Measurements from ENCODE around the gene FGFR3. TPM values are rescaled to one million over a fixed set of nuclear protein-coding genes. Genes with fewer than 3 reads are reported as not detected.

The FGFR3 gene
- total RNA-seq, 1 donor from 2014 or later = 0.79 TPM

GRCh38 chr4:1787411-1788077 lies 5.5 kb upstream of the FGFR3 start:
- DNase-seq (ENCODE audit: low read depth, low spot score) = no peak

GRCh38 chr4:1788254-1788973 lies 4.7 kb upstream of the FGFR3 start:
- DNase-seq (ENCODE audit: low read depth, low spot score) = no peak

GRCh38 chr4:1789552-1789951 lies 3.5 kb upstream of the FGFR3 start:
- no peak for DNase-seq (ENCODE audit: low read depth, low spot score)

GRCh38 chr4:1790005-1790404 lies 3.1 kb upstream of the FGFR3 start:
- no peak for DNase-seq (ENCODE audit: low read depth, low spot score)

GRCh38 chr4:1792158-1792831 lies 798 bp upstream of the FGFR3 start:
- DNase-seq (ENCODE audit: low read depth, low spot score) = no peak

DNA sequence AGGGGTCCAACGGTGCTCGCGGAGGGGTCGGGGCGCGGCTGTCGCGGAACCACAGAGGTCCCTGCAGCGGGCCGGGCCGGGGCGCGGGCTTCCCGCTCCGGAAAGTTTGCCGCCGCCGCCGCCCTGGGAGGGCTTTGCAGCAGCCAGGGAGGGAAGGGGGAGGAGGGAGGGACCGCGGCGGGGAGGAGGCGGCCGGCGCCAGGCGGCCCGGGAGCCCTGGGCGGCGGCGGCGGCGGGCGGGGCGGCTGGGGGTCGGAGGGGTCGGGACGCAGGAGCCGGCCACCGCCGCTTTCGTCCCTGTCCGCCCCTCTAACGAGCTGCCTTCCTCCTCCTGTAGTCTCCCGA lies 375 bp downstream of the FGFR3 start:
- DNase-seq (ENCODE audit: low read depth, low spot score) = no peak

DNA sequence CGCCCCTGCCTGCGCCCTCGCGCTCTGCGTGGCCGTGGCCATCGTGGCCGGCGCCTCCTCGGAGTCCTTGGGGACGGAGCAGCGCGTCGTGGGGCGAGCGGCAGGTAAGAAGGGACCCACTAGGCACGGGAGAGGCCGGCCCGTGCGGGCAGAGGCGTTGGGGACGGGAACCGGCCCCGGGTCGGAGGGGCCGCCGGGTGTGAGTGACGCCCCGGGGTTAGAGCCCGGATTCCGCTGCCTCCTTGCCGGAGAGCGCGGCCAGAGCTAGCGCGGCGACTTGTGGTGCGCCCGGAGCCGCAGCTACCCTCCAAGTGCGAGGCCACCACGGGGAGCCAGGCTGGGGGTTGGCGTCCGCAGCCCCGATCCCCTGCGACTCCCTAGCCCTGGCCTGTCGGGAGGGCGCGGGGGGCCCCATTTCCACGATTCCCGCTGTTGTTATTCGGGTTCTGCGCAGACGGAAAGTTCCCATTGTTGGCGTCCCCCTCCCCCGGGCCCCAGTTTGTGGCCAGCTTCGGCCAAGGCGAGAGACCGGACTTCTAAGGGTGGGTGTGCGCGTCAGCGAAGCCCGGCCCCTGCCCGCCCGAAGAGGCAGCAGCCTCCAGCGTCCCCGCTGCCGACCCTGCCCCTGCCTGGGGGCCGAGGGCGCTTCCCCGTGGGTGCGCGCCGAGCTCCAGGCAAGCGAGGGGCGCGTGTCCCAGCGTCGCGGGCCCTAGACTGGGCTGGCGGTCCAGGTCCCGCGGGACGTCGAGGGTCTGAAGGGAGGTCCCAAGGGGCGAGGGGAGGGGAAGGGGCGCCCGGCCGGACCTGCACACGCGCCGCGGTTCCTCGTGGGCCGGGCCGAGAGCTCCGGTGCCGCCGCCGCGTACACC lies 1.1 kb downstream of the FGFR3 start:
- DNase-seq (ENCODE audit: low read depth, low spot score) = no peak

DNA sequence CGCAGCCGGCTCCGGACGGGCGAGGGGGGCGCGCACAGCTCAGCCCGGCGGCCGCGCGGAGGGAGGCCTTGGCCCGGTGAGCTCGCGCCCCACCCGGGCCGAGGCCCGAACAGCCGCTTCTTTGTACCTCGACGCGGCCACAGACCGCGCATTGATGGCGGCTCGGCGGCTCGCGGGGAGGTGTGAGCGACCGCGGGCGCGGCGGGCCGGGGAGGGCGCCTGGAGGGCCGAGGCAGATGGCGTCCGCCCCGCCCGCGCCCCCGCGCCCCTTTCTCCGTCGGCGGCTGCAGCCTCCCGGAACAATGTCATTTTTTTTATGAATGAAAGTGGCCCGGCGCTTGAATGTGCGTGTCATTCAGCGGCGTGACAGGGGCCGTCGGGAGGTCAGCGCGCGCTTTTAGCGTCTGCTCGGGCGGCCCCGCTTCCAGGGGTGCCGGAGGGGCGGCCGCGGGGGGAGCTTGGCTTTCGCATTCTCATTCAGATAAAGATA lies 1.8 kb downstream of the FGFR3 start:
- DNase-seq (ENCODE audit: low read depth, low spot score) = no peak

GRCh38 chr4:1795299-1796195 lies 2.5 kb downstream of the FGFR3 start:
- DNase-seq (ENCODE audit: low read depth, low spot score) = no peak

GRCh38 chr4:1796486-1797204 lies 3.6 kb downstream of the FGFR3 start:
- no peak for DNase-seq (ENCODE audit: low read depth, low spot score)

DNA sequence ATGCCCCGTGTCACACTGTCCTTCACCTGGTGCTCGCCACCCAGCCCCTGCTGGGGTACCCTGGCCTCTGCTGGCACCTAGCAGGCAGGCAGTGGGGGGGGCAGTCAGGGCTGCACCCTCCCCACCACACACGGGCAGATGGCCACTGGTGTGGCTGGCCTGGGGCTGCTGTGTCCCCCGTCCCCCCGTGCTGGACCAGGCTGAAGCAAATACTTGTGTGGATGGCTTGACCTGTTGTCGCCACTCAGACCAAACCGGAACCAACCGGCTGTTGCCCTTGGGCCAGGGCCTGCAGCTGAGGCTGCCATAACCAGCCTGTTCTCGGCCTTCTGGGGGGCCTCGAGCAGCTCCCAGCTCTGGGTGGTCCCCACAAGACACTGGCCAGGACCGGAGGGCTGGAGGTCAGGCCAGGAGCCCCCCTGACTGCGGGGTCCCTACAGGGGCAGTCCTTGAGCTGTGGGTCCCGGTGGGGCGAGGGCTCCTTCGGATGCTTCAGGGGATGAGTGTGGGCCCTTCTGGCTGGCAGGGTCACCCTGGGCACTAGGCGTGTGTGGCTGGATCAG lies 4.3 kb downstream of the FGFR3 start:
- DNase-seq (ENCODE audit: low read depth, low spot score) = no peak

DNA sequence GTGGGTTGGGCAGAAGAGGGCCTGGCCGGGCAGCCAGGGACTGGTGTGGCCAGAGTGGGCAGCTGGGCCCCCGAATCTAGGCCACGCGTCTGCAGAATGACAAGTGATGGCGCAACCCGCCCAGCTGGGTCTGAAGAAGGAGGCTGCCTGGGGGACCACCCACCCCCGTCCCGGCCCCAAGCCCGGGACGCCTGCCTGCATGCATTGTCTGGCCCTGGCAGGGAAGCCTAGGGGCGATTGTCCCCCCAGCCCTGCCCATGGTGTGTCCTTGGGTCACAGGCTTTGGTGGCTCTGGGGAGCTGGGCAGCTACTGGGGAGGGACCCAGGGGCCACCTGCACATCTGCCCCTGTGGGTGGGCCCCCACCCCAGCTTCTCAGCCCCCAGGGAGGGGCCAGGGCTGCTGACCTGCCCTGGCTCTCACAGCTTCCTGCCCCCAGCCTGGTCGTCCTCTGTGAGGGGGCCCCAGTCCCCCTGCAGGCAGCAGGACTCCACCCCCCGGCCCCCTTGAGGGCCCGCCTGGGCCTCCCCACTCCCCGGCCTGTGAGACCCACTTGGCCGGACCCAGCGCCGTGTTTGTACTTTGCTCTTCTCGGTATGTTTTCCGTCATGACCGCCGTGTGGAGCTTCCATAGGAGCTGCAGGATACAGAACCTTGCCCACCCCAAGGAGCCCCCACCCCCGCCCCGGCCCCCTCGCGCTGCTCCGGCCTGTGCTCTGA lies 4.9 kb downstream of the FGFR3 start:
- DNase-seq (ENCODE audit: low read depth, low spot score) = no peak

GRCh38 chr4:1798580-1799386 lies 5.7 kb downstream of the FGFR3 start:
- DNase-seq (ENCODE audit: low read depth, low spot score) = no peak

DNA sequence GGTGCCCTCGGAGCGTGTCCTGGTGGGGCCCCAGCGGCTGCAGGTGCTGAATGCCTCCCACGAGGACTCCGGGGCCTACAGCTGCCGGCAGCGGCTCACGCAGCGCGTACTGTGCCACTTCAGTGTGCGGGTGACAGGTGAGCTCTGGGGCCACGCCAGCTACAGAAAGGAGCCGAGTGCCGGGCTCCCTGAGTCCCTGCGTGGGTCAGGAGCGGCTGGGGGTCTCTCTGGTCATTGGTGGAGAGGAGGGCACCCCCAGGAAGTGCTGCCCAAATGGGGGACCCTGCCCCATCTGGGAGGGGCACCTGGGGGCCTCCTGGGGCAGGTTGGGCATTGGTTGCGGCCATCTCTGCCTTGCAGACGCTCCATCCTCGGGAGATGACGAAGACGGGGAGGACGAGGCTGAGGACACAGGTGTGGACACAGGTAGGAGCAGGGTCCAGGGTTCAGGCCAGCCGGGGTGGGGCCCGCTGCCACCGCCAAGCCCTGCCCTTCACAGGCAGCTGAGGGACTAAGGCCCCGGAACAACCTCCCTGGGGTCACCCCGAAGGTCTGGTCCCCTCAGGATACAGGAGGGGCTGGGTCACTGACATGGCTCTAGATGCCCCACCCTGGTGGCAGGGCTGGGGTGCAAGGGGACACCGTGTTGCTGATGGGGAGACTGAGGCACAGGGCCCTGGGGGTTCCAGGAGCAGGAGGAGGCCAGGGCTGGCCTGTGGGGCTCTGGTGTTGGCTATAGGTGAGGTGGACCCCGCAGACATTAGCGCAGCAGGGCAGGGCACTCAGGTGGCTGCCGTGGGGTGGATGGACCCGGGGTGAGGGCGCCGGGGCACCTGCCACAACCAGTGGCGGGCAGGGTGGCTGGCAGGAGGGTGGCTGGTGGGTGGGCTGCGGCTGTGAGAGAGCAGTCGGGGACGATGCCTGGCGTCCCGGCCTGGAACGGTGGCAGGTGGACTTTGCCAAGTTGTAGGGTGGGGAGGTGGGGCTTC lies 6.6 kb downstream of the FGFR3 start:
- DNase-seq (ENCODE audit: low read depth, low spot score) = no peak

DNA sequence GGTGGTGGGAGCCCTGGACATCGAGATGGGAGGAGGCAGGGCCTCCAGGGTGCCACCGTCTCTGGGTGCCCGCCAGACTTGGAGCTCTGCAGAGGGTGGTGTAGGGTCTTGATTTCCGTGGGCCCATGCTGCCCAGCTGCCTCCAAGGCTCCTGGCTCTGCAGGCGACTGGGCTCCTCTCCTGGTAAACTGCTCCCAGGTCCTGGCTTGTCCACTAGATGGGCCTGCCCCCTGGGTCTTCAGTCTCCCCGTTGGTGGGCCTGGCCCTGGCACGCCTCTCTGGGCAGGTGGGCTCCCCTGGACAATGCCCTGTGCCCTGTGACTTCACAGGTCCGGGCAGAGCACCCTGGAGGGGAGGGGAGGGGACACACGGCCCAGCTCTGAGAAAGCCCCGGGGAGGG lies 7.7 kb downstream of the FGFR3 start:
- no peak for DNase-seq (ENCODE audit: low read depth, low spot score)

DNA sequence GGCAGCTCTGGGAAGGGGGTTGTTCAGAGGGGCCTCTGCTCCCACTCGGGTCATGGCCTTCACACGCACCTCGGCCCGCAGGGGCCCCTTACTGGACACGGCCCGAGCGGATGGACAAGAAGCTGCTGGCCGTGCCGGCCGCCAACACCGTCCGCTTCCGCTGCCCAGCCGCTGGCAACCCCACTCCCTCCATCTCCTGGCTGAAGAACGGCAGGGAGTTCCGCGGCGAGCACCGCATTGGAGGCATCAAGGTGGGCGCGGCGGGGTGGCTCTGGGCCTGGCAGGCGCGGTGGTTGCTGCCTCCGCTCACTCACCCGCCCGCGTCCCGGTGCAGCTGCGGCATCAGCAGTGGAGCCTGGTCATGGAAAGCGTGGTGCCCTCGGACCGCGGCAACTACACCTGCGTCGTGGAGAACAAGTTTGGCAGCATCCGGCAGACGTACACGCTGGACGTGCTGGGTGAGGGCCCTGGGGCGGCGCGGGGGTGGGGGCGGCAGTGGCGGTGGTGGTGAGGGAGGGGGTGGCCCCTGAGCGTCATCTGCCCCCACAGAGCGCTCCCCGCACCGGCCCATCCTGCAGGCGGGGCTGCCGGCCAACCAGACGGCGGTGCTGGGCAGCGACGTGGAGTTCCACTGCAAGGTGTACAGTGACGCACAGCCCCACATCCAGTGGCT lies 8.3 kb downstream of the FGFR3 start:
- DNase-seq (ENCODE audit: low read depth, low spot score) = no peak

Measured in pulmonary artery endothelial cell (primary cell).